Muscle layer of colon (tissue), 2 donors: Measurements from ENCODE around the gene MRPL42.
"Not testable (repeated sequence)": the region's sequence is repeated elsewhere in the genome, so short reads cannot be mapped to it uniquely, and the experiment has no call there.

Experiments
- H3K27ac ChIP-seq: one replicate; pipeline ENCODE4 v1.7.0; 2013; ENCODE audit warnings: low read depth, mild to moderate bottlenecking, low read length, moderate library complexity
- H3K27me3 ChIP-seq, 2 donors: one replicate each; pipeline ENCODE4 v1.7.0; 2013; ENCODE audit warnings: low read length in 2 of 2, mild to moderate bottlenecking in 2 of 2; ENCODE audit not compliant: insufficient read depth in 2 of 2, control insufficient read depth in 1 of 2
- H3K36me3 ChIP-seq: one replicate; pipeline ENCODE4 v1.7.0; 2013; ENCODE audit warnings: mild to moderate bottlenecking, low read length; ENCODE audit not compliant: insufficient read depth
- H3K4me1 ChIP-seq: one replicate; pipeline ENCODE4 v1.7.0; 2013; ENCODE audit warnings: mild to moderate bottlenecking, low read length; ENCODE audit not compliant: insufficient read depth
- H3K4me3 ChIP-seq, 2 donors: one replicate each; pipeline ENCODE4 v1.7.0; 2013; ENCODE audit warnings: low read length in 2 of 2, low read depth in 1 of 2, mild to moderate bottlenecking in 1 of 2, moderate library complexity in 1 of 2
- H3K9ac ChIP-seq: one replicate; pipeline ENCODE4 v1.7.0; 2013; ENCODE audit warnings: low read length
- H3K9me3 ChIP-seq: one replicate; pipeline ENCODE4 v1.7.0; 2013; ENCODE audit warnings: mild to moderate bottlenecking, low read length
- donor health status: abdominal sarcoma.
- donor health status: Adenocarcinoma of cecum.

MRPL42 gene

GRCh38 chr12:93558685-93559084, 91.4 kb downstream of the MRPL42 start:
- not testable (repeated sequence) for H3K4me3 ChIP-seq

GRCh38 chr12:93563807-93564538, 96.7 kb downstream of the MRPL42 start:
- Histone ChIP-seq H3K27me3 (no peaks in the 10 kb centered on the region), H3K27ac (no peak overlapping the region), H3K4me3 (no peak overlapping the region), H3K9me3 (no peaks in the 10 kb centered on the region), H3K9ac (no peak overlapping the region), H3K36me3 (no peaks in the 10 kb centered on the region), H3K4me1 (no peaks in the 10 kb centered on the region)

More at GRCh38 chr12:93558685-93559084, 91.4 kb downstream of the MRPL42 start:
- not testable (repeated sequence) for H3K9ac ChIP-seq, H3K4me1 ChIP-seq, H3K27ac ChIP-seq, H3K27me3 ChIP-seq, H3K9me3 ChIP-seq, H3K36me3 ChIP-seq

GRCh38 chr12:93565760-93566159, 98.4 kb downstream of the MRPL42 start:
- Histone ChIP-seq H3K36me3 (no peaks in the 10 kb centered on the region), H3K9ac (no peak overlapping the region), H3K4me1 (peaks cover 4% of the 10 kb centered on the region), H3K27me3 (no peaks in the 10 kb centered on the region), H3K9me3 (no peaks in the 10 kb centered on the region), H3K4me3 (no peak overlapping the region), H3K27ac (no peak overlapping the region)
